CD4-positive, alpha-beta T cell treated with Interleukin-6 for 4 hours (primary cell): ENCODE measurements around the gene AJAP1.

Experiments used
- DNase-seq: peaks from one replicate; pipeline ENCODE4 v3.0.0-alpha.2; 2020; ENCODE audit warnings: mixed read lengths

Gene AJAP1

GRCh38 chr1:4684864-4685522 lies 30.6 kb downstream of the AJAP1 start:
- DNase-seq: no peak

GRCh38 chr1:4685523-4685865 lies 31.1 kb downstream of the AJAP1 start:
- DNase-seq: no peak

GRCh38 chr1:4687943-4688342 lies 33.5 kb downstream of the AJAP1 start:
- DNase-seq: no peak

GRCh38 chr1:4689271-4689935 lies 35.0 kb downstream of the AJAP1 start:
- DNase-seq: no peak

- no peak for DNase-seq
Measured at GRCh38 chr1:4689941-4690635, 35.7 kb downstream of the AJAP1 start.

- DNase-seq: no peak
Measured at GRCh38 chr1:4690951-4691675, 36.7 kb downstream of the AJAP1 start.

- no peak for DNase-seq
Measured at GRCh38 chr1:4691766-4692405, 37.5 kb downstream of the AJAP1 start.

- DNase-seq: no peak
Measured at GRCh38 chr1:4692437-4692836, 38.0 kb downstream of the AJAP1 start.

- no peak for DNase-seq
Measured at GRCh38 chr1:4693331-4693730, 38.9 kb downstream of the AJAP1 start.

- no peak for DNase-seq
Measured at GRCh38 chr1:4693891-4694290, 39.5 kb downstream of the AJAP1 start.

GRCh38 chr1:4694492-4694891 lies 40.1 kb downstream of the AJAP1 start:
- DNase-seq: no peak

GRCh38 chr1:4695241-4695640 lies 40.8 kb downstream of the AJAP1 start:
- DNase-seq: no peak

- no peak for DNase-seq
Measured at GRCh38 chr1:4696161-4696745, 41.8 kb downstream of the AJAP1 start.

- no peak for DNase-seq
Measured at GRCh38 chr1:4696753-4697152, 42.3 kb downstream of the AJAP1 start.

GRCh38 chr1:4697801-4698200 lies 43.4 kb downstream of the AJAP1 start:
- no peak for DNase-seq

GRCh38 chr1:4698911-4699310 lies 44.5 kb downstream of the AJAP1 start:
- no peak for DNase-seq

GRCh38 chr1:4699376-4700301 lies 45.2 kb downstream of the AJAP1 start:
- no peak for DNase-seq

GRCh38 chr1:4700801-4701200 lies 46.4 kb downstream of the AJAP1 start:
- DNase-seq: no peak

GRCh38 chr1:4701276-4701675 lies 46.9 kb downstream of the AJAP1 start:
- no peak for DNase-seq

GRCh38 chr1:4702464-4702863 lies 48.1 kb downstream of the AJAP1 start:
- no peak for DNase-seq

- no peak for DNase-seq
Measured at GRCh38 chr1:4702932-4703331, 48.5 kb downstream of the AJAP1 start.

GRCh38 chr1:4703646-4704045 lies 49.2 kb downstream of the AJAP1 start:
- no peak for DNase-seq
